Activated CD8-positive, alpha-beta memory T cell treated with anti-CD3 and anti-CD28 coated beads, Interleukin-2, amount 50 U/mL, for 1 hour (primary cell): ENCODE measurements around the gene VSIR.

Source experiments
- DNase-seq: peaks from one replicate; pipeline ENCODE4 v3.0.0-alpha.2; 2020; ENCODE audit errors: extremely low read depth

The VSIR gene

GRCh38 chr10:71747039-71747531 is 26.2 kb downstream of the VSIR start:
- no peak for DNase-seq

- DNase-seq: no peak
Measured at GRCh38 chr10:71746344-71747037, 26.8 kb downstream of the VSIR start.

- DNase-seq: no peak
Measured at GRCh38 chr10:71745664-71746250, 27.6 kb downstream of the VSIR start.

- no peak for DNase-seq
Measured at GRCh38 chr10:71744897-71745663, 28.2 kb downstream of the VSIR start.

- no peak for DNase-seq
Measured at GRCh38 chr10:71743866-71744265, 29.5 kb downstream of the VSIR start.

- no peak for DNase-seq
Measured at GRCh38 chr10:71743089-71743838, 30.1 kb downstream of the VSIR start.

GRCh38 chr10:71742301-71743088 is 30.8 kb downstream of the VSIR start:
- DNase-seq: no peak

GRCh38 chr10:71741671-71742070 is 31.6 kb downstream of the VSIR start:
- no peak for DNase-seq

- DNase-seq: no peak
Measured at GRCh38 chr10:71741029-71741428, 32.3 kb downstream of the VSIR start.

GRCh38 chr10:71740069-71740653 is 33.2 kb downstream of the VSIR start:
- no peak for DNase-seq

GRCh38 chr10:71739358-71739900 is 33.9 kb downstream of the VSIR start:
- DNase-seq: no peak

- no peak for DNase-seq
Measured at GRCh38 chr10:71737834-71738197, 35.5 kb downstream of the VSIR start.

- no peak for DNase-seq
Measured at GRCh38 chr10:71737001-71737833, 36.1 kb downstream of the VSIR start.

- DNase-seq: no peak
Measured at GRCh38 chr10:71736570-71736952, 36.8 kb downstream of the VSIR start.

GRCh38 chr10:71735709-71736569 is 37.4 kb downstream of the VSIR start:
- DNase-seq: no peak

- DNase-seq: no peak
Measured at GRCh38 chr10:71734797-71735196, 38.5 kb downstream of the VSIR start.

GRCh38 chr10:71731791-71732190 is 41.5 kb downstream of the VSIR start:
- no peak for DNase-seq

- DNase-seq: no peak
Measured at GRCh38 chr10:71729161-71729636, 44.1 kb downstream of the VSIR start.
